Progenitor cell of endocrine pancreas (in vitro differentiated cells): ENCODE data around the gene TAF3. TPM values are rescaled to one million over a fixed set of nuclear protein-coding genes. Genes with fewer than 3 reads are reported as not detected.
A peak's percentile ranks its signal among the peaks of the same experiment; 100 is the strongest.
"Not testable (repeated sequence)": the region's sequence is repeated elsewhere in the genome, so short reads cannot be mapped to it uniquely, and the experiment has no call there.

Source experiments
- DNase-seq: peaks from one replicate; pipeline ENCODE4 v3.0.0; 2021; ENCODE audit warnings: low spot score; ENCODE audit not compliant: unreplicated experiment
- H3K27ac Mint-ChIP-seq: 2 replicates; pipeline ENCODE4 v1.8.0; 2021; ENCODE audit warnings: mild to moderate bottlenecking, moderate library complexity, mixed read lengths
- H3K27me3 Mint-ChIP-seq: 2 replicates; pipeline ENCODE4 v1.8.0; 2021; ENCODE audit warnings: mixed read lengths
- H3K36me3 Mint-ChIP-seq: 2 replicates; pipeline ENCODE4 v1.8.0; 2022; ENCODE audit warnings: mixed read lengths; ENCODE audit not compliant: insufficient read depth
- H3K4me1 Mint-ChIP-seq: 2 replicates; pipeline ENCODE4 v1.8.0; 2021; ENCODE audit warnings: low read depth, mixed read lengths
- H3K4me3 Mint-ChIP-seq: 2 replicates; pipeline ENCODE4 v1.8.0; 2021; ENCODE audit warnings: low read depth, mild to moderate bottlenecking, moderate library complexity, mixed read lengths
- H3K9me3 Mint-ChIP-seq: 2 replicates; pipeline ENCODE4 v1.8.0; 2021; ENCODE audit warnings: low read depth, mixed read lengths
- CTCF ChIP-seq: fragments of 200-600 bp; sonication (generic); IDR thresholded peaks from one replicate; pipeline ENCODE4 v1.5.0; 2021; ENCODE audit warnings: antibody characterized with exemption, mild to moderate bottlenecking; ENCODE audit not compliant: unreplicated experiment
- total RNA-seq: library from RNA; stranded (reverse); gene quantifications from 2 replicates; pipeline ENCODE4 v1.2.1, GENCODE V29; 2021

Gene TAF3
- total RNA-seq, 1 donor from 2014 or later, result 9.4 TPM

GRCh38 chr10:7804741-7805140, 13.6 kb upstream of the TAF3 start:
- H3K27ac Mint-ChIP-seq, result no peak overlapping the region
- no peak for TF ChIP-seq CTCF
- peaks cover 25% of the 10 kb centered on the region for H3K36me3 Mint-ChIP-seq
- no peaks in the 10 kb centered on the region for H3K9me3 Mint-ChIP-seq
- H3K27me3 Mint-ChIP-seq, result no peaks in the 10 kb centered on the region
- H3K4me1 Mint-ChIP-seq, result no peaks in the 10 kb centered on the region
- no peak for DNase-seq
- no peak overlapping the region for H3K4me3 Mint-ChIP-seq

DNA sequence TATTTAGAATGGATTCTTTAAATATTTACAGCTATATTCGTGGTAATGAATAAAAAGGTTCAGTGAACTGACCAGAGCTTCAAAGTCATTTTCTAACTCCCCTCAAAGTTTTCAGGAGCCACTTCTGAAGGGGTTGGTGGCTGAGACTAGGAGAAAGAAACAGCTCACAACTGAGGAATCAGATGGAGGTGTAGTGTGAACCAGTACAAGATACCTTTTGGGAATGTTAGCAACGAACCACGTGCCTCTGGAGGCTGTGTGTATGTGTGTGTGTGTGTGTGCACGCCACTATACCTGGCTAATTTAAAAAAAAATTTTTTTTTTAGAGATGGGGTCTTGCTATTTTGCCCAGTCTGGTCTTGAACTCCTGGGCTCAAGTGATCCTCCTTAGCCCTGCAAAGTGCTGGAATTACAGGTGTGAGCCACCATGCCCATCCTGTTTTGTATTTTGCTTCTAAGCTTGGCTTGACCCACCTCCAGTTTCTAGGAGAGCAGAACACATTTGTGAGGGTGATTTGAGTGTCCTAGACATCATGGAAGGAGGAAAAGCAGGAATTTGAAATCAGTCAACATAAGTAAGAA, 9.5 kb upstream of the TAF3 start:
- H3K4me3 Mint-ChIP-seq, result no peak overlapping the region
- peaks cover 11% of the 10 kb centered on the region for H3K36me3 Mint-ChIP-seq
- no peak for DNase-seq
- TF ChIP-seq CTCF, result no peak
- H3K9me3 Mint-ChIP-seq, result no peaks in the 10 kb centered on the region
- H3K27me3 Mint-ChIP-seq, result no peaks in the 10 kb centered on the region
- H3K27ac Mint-ChIP-seq, result no peak overlapping the region
- no peaks in the 10 kb centered on the region for H3K4me1 Mint-ChIP-seq

- H3K4me3 Mint-ChIP-seq, result no peak overlapping the region
- no peaks in the 10 kb centered on the region for H3K9me3 Mint-ChIP-seq
- no peak for TF ChIP-seq CTCF
- peaks cover 7% of the 10 kb centered on the region for H3K36me3 Mint-ChIP-seq
- no peaks in the 10 kb centered on the region for H3K27me3 Mint-ChIP-seq
- DNase-seq, result no peak
- H3K27ac Mint-ChIP-seq, result no peak overlapping the region
- peaks cover 5% of the 10 kb centered on the region for H3K4me1 Mint-ChIP-seq
These were observed 7.9 kb upstream of the TAF3 start for GRCh38 chr10:7810443-7810842.

- Mint-ChIP-seq H3K9me3 (no peaks in the 10 kb centered on the region), H3K4me1 (peaks cover 5% of the 10 kb centered on the region), H3K4me3 (no peak overlapping the region), H3K36me3 (peaks cover 7% of the 10 kb centered on the region), H3K27me3 (no peaks in the 10 kb centered on the region), H3K27ac (no peak overlapping the region)
- TF ChIP-seq CTCF, result no peak
- no peak for DNase-seq
These were observed 7.3 kb upstream of the TAF3 start for GRCh38 chr10:7811000-7811399.

- H3K4me3 Mint-ChIP-seq, H3K27ac Mint-ChIP-seq, H3K9me3 Mint-ChIP-seq, H3K27me3 Mint-ChIP-seq, DNase-seq, H3K36me3 Mint-ChIP-seq, H3K4me1 Mint-ChIP-seq: not testable (repeated sequence)
These were observed 6.6 kb upstream of the TAF3 start for GRCh38 chr10:7811743-7812142.

DNA sequence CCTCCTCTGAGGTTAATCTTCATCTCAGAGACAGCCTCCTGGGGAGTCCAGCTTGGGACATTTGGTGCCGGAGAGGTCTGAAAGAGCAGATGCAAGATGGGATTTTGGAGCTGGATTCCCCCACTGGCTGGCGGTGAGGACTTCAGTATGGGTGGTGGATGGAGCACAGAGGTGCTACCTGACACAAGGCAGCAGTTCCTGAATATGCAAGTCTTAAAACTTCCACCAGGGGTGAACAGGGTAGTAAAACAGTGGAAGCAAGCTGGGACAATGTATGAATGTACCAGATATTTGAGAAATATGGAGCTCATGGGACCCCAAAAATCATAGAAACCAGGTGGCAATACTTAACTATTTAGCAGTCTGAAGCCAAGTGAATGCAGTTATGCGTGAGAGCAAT, 4.8 kb upstream of the TAF3 start:
- Mint-ChIP-seq H3K27me3 (no peaks in the 10 kb centered on the region), H3K4me3 (no peak overlapping the region), H3K9me3 (no peaks in the 10 kb centered on the region), H3K36me3 (no peaks in the 10 kb centered on the region), H3K27ac (no peak overlapping the region), H3K4me1 (peaks cover 10% of the 10 kb centered on the region)
- TF ChIP-seq CTCF, result peak; percentile 8
- DNase-seq, result no peak
